Adrenal gland (tissue), 12 donors: ENCODE measurements around the gene DLG2. TPM values are rescaled to one million over a fixed set of nuclear protein-coding genes. Genes with fewer than 3 reads are reported as not detected.

ENCODE experiments used
- DNase-seq, 7 donors: peaks; one replicate each; pipeline ENCODE4 v3.0.0-alpha.2; 2019 to 2020
- H3K27ac ChIP-seq, 5 donors: fragments of 200-600 bp; sonication (generic) in 4 of 5; 1 replicate in 3 of 5; 2 replicates in 2 of 5; pipeline versions ENCODE4 v1.5.1 to v1.8.0; 2016 to 2020; ENCODE audit warnings: mild to moderate bottlenecking in 1 of 5
- H3K27me3 ChIP-seq: fragments of 200-600 bp; 2 replicates; pipeline ENCODE4 v1.8.0; 2021
- H3K36me3 ChIP-seq, 2 donors: fragments of 200-600 bp; replicated peaks in 1 of 2; 1 replicate in 1 of 2; 2 replicates in 1 of 2; pipeline versions ENCODE4 v1.5.1 to v1.8.0; 2018 to 2022
- H3K4me1 ChIP-seq, 2 donors: fragments of 200-600 bp; replicated peaks in 1 of 2; 1 replicate in 1 of 2; 2 replicates in 1 of 2; pipeline versions ENCODE4 v1.5.1 to v1.8.0; 2018 to 2021
- H3K4me3 ChIP-seq, 4 donors: fragments of 200-600 bp; sonication (generic) in 3 of 4; one replicate each; pipeline ENCODE4 v1.5.1; 2016 to 2018
- H3K9me3 ChIP-seq, 3 donors: fragments of 200-600 bp; sonication (generic) in 1 of 3; replicated peaks in 1 of 3; 1 replicate in 2 of 3; 2 replicates in 1 of 3; pipeline versions ENCODE4 v1.5.1 to v1.8.0; 2016 to 2021
- CTCF ChIP-seq, 6 experiments: fragments of 450-650 bp in 4 of 6; fragments of 200-600 bp in 2 of 6; sonication (generic) in 1 of 6; IDR thresholded peaks; 1 replicate in 5 of 6; 2 replicates in 1 of 6; pipeline versions ENCODE4 v1.5.1 to v1.8.0; 2016 to 2021; ENCODE audit warnings: antibody characterized with exemption in 6 of 6, mild to moderate bottlenecking in 2 of 6, moderate library complexity in 1 of 6
- POLR2A ChIP-seq, 2 donors: fragments of 450-650 bp; IDR thresholded peaks; one replicate each; pipeline ENCODE4 v1.6.1; 2017; ENCODE audit warnings: antibody characterized with exemption in 2 of 2, mild to moderate bottlenecking in 2 of 2, moderate library complexity in 1 of 2
- WGBS, 4 donors: extraction: QIAGEN DNeasy Blood & Tissue Kit in 2 of 4; methylation state at CpG; one replicate each; pipeline versions ENCODE4 v1.1.5 to v1.1.7; 2013 to 2017; 5-methylcytosine and 5-hydroxymethylcytosine counted together
- intact Hi-C, 2 donors: fragments of 100-400 bp; cut with DNase I; formaldehyde crosslinking; loops; one replicate each; pipeline versions ENCODE4 v1.14.1 to v1.15.0; 2022 to 2023
- polyA plus RNA-seq, 3 donors: library from polyadenylated mRNA; stranded (reverse); fragments of 200-250 nt in 2 of 3; fragments of 350-450 nt in 1 of 3; fragmentation: Illumina TruSeq in 1 of 3; extraction: RNeasy Lipid Tissue Mini Kit (QIAGEN cat#74804) in 1 of 3; gene quantifications; one replicate each; pipeline ENCODE4 v1.2.3, GENCODE V29; 2013 to 2014
- total RNA-seq, 9 donors: library from RNA; depleted of rRNA in 4 of 9; stranded (reverse); fragments of >200 nt in 4 of 9; fragments of 120-200 nt in 1 of 9; fragmentation: NEBNext Ultra II Directional in 1 of 9; extraction: Animal tissue kit (Norgen Biotek cat#: 25700) in 1 of 9; gene quantifications; one replicate each; pipeline versions ENCODE4 v1.1.0 to v1.2.4, GENCODE V29; 2013 to 2023
- donor health status: healthy with polysubstance abuse.
- donor health status: Bipolar disorder and iron deficiency.
- donor health status: DM: yes; HTN: yes; CAD: no.
- donor health status: DM: no; HTN: no; CAD: no.
- donor health status: DM: no; HTN: no; CAD: no.
- donor health status: DM: yes; HTN: yes; CAD: no.

The DLG2 gene
- total and polyA plus RNA-seq, 12 donors: 8.3 to 101 (median 37.5) TPM

- no peak overlapping the region for H3K4me3 ChIP-seq
- H3K27ac ChIP-seq: no peak overlapping the region
- DNase-seq: no peak
- no peaks in the 10 kb centered on the region for H3K36me3 ChIP-seq
- no peaks in the 10 kb centered on the region for H3K27me3 ChIP-seq
- intact Hi-C loops: no loop called here
- peaks cover 0 to 8% of the 10 kb centered on the region in 2 donors for H3K4me1 ChIP-seq
- TF ChIP-seq CTCF (IDR thresholded peaks at IDR 0.05) (no peak), POLR2A (IDR thresholded peaks at IDR 0.05) (no peak)
- no peaks in the 10 kb centered on the region for H3K9me3 ChIP-seq
- whole genome bisulfite sequencing, 4 donors: 93 to 100% (median 95%) methylated on average over 1 of the region's 1 CpG
Measured at GRCh38 chr11:84256618-84257017, 1370.5 kb downstream of the DLG2 start.

GRCh38 chr11:84255483-84255882 is 1371.7 kb downstream of the DLG2 start:
- TF ChIP-seq CTCF (IDR thresholded peaks at IDR 0.05): no peak
- no peak for TF ChIP-seq POLR2A (IDR thresholded peaks at IDR 0.05)
- intact Hi-C loops: no loop called here
- no peak for DNase-seq
- 85 to 98% (median 93%) methylated on average over 5 of the region's 5 CpGs for WGBS, 4 donors
- H3K27me3 ChIP-seq: no peaks in the 10 kb centered on the region
- peaks cover 0 to 8% of the 10 kb centered on the region in 2 donors for H3K4me1 ChIP-seq
- H3K9me3 ChIP-seq: no peaks in the 10 kb centered on the region
- no peak overlapping the region for H3K4me3 ChIP-seq
- no peaks in the 10 kb centered on the region for H3K36me3 ChIP-seq
- H3K27ac ChIP-seq: no peak overlapping the region

- no peaks in the 10 kb centered on the region for H3K27me3 ChIP-seq
- intact Hi-C loops: no loop called here
- TF ChIP-seq POLR2A (IDR thresholded peaks at IDR 0.05) (no peak), CTCF (IDR thresholded peaks at IDR 0.05) (no peak)
- WGBS, 4 donors: 92 to 98% (median 94%) methylated on average over 2 of the region's 2 CpGs
- peaks cover 20 to 40% of the 10 kb centered on the region in 2 donors for H3K4me1 ChIP-seq
- no peaks in the 10 kb centered on the region for H3K36me3 ChIP-seq
- H3K27ac ChIP-seq: no peak overlapping the region
- peaks cover 0 to 7% (median 0%) of the 10 kb centered on the region in 3 donors for H3K9me3 ChIP-seq
- DNase-seq: no peak
- H3K4me3 ChIP-seq: no peak overlapping the region
Measured at GRCh38 chr11:84250834-84251613, 1376.1 kb downstream of the DLG2 start.

- intact Hi-C loops: no loop called here
- peak in 1 of 7 donors; percentile 5 for DNase-seq
- Histone ChIP-seq H3K27me3 (no peaks in the 10 kb centered on the region), H3K4me3 (no peak overlapping the region), H3K36me3 (no peaks in the 10 kb centered on the region), H3K9me3 (peaks cover 0 to 7% (median 0%) of the 10 kb centered on the region in 3 donors), H3K27ac (peak overlapping the region; percentile 40 to 80 (median 61)), H3K4me1 (peaks cover 20 to 47% of the 10 kb centered on the region in 2 donors)
- 66 to 83% (median 76%) methylated on average over 4 of the region's 4 CpGs for WGBS, 4 donors
- TF ChIP-seq CTCF (IDR thresholded peaks at IDR 0.05) (no peak), POLR2A (IDR thresholded peaks at IDR 0.05) (no peak)
Measured at GRCh38 chr11:84249344-84250135, 1377.6 kb downstream of the DLG2 start.
